ENCODE measurements around the gene APH1B. TPM values are rescaled to one million over a fixed set of nuclear protein-coding genes. Genes with fewer than 3 reads are reported as not detected.

APH1B gene
- total RNA-seq, 1 experiment from 2014 or later = 14.0 TPM

DNA sequence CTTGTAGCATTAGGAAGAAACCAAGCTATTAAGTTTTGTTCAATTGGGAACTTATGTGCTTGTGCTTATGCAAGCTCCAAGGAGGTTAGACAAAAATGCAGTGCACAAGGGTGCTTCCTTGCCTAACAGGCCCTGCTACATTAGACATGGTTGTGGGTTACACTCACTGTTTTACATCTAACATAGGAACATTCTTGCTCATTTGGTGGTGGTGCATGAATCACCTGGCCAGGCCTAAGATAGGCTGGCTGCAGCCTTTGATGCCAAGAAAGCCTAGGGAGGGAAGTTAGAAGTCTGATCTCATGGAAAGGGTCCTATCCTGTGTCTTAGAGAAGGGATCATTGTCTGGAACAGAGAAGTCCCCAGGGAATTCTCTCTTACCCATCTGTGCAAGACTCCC is 60.8 kb downstream of the APH1B start:
- Histone ChIP-seq H3K9me3 (ENCODE audit: control insufficient read depth, insufficient read depth, low read depth, low read length) (no peaks in the 10 kb centered on the region), H3K27ac (ENCODE audit: low read length) (no peak overlapping the region), H3K4me3 (ENCODE audit: low read depth in 2 of 2, low read length in 2 of 2) (no peak overlapping the region), H3K36me3 (ENCODE audit: control insufficient read depth, insufficient read depth, low read length) (no peaks in the 10 kb centered on the region), H3K4me1 (ENCODE audit: control insufficient read depth, insufficient read depth, low read length) (no peaks in the 10 kb centered on the region), H3K27me3 (ENCODE audit: control insufficient read depth, insufficient read depth, low read length) (peaks cover 9% of the 10 kb centered on the region)
- DNase-seq (ENCODE audit: low read depth, low spot score) = no peak
- BruUV-seq (replicated peaks) = no TSS peak
- ATAC-seq = no peak
- POLR2A ChIA-PET = no interaction called here
- TF ChIP-seq, protein P1, sequence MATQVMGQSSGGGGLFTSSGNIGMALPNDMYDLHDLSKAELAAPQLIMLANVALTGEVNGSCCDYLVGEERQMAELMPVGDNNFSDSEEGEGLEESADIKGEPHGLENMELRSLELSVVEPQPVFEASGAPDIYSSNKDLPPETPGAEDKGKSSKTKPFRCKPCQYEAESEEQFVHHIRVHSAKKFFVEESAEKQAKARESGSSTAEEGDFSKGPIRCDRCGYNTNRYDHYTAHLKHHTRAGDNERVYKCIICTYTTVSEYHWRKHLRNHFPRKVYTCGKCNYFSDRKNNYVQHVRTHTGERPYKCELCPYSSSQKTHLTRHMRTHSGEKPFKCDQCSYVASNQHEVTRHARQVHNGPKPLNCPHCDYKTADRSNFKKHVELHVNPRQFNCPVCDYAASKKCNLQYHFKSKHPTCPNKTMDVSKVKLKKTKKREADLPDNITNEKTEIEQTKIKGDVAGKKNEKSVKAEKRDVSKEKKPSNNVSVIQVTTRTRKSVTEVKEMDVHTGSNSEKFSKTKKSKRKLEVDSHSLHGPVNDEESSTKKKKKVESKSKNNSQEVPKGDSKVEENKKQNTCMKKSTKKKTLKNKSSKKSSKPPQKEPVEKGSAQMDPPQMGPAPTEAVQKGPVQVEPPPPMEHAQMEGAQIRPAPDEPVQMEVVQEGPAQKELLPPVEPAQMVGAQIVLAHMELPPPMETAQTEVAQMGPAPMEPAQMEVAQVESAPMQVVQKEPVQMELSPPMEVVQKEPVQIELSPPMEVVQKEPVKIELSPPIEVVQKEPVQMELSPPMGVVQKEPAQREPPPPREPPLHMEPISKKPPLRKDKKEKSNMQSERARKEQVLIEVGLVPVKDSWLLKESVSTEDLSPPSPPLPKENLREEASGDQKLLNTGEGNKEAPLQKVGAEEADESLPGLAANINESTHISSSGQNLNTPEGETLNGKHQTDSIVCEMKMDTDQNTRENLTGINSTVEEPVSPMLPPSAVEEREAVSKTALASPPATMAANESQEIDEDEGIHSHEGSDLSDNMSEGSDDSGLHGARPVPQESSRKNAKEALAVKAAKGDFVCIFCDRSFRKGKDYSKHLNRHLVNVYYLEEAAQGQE (IDR thresholded peaks at IDR 0.05; ENCODE audit: insufficient read depth in 1 of 2, low read depth in 2 of 2, low read length in 1 of 2) = no peak
- no peak for TF ChIP-seq TCF7L2 (IDR thresholded peaks at IDR 0.05; ENCODE audit: low read depth, low read length)
- no peak for TF ChIP-seq SIN3A (IDR thresholded peaks at IDR 0.05; ENCODE audit: borderline replicate concordance, insufficient read depth, low read depth, low read length)
- no peak for TF ChIP-seq POLR2AphosphoS5 (IDR thresholded peaks at IDR 0.05; ENCODE audit: low read depth, low read length)
- TF ChIP-seq, protein P2, sequence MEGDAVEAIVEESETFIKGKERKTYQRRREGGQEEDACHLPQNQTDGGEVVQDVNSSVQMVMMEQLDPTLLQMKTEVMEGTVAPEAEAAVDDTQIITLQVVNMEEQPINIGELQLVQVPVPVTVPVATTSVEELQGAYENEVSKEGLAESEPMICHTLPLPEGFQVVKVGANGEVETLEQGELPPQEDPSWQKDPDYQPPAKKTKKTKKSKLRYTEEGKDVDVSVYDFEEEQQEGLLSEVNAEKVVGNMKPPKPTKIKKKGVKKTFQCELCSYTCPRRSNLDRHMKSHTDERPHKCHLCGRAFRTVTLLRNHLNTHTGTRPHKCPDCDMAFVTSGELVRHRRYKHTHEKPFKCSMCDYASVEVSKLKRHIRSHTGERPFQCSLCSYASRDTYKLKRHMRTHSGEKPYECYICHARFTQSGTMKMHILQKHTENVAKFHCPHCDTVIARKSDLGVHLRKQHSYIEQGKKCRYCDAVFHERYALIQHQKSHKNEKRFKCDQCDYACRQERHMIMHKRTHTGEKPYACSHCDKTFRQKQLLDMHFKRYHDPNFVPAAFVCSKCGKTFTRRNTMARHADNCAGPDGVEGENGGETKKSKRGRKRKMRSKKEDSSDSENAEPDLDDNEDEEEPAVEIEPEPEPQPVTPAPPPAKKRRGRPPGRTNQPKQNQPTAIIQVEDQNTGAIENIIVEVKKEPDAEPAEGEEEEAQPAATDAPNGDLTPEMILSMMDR (IDR thresholded peaks at IDR 0.05) = no peak
- CTCF ChIA-PET = no interaction called here
- intact Hi-C loops (cut with micrococcal nuclease; ENCODE audit: unreplicated experiment) (no loop called here), in situ Hi-C loops (cut with HindIII; ENCODE audit: low pct_unique_long_range_greater_than_20kb, low sequenced_read_pairs) (no loop called here)

DNA sequence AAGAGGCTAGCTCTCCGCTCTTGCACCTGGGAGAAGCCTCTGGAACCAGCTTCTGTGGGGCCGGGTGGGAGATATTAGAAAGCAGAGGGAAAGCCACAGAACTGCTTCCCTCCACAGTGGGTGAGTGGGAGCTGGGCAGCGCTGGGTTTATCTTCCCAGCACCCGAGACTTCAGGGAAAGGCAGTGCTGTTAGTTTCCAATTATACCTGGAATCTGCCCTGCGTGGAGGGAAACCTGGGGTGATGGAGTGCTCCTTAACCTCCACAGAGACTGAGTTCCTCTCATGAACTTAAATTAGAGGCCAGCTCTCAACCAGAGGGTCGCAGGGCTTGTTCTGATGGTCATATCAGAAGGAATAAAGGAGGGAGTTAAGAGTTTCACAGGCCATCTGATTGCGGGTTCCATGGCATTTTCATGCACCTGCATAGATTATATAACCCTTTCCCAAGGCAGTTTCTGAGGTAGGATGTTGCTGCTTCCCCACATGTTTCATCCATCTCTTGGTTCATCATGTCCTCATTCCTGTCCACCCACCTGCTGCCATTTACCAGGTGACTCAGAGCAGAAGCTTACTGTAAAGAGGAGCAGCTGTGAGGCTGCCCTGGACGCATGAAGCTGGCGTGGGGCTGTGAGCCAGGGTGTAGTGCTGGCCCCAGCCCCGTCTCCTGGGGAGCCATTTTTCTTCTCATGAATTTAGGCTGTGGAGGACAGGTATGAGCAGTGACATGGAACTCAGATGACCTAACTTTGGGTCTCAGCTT is 61.8 kb downstream of the APH1B start:
- H3K36me3 ChIP-seq (ENCODE audit: control insufficient read depth, insufficient read depth, low read length) = no peaks in the 10 kb centered on the region
- ChIA-PET POLR2A (no interaction called here), CTCF (no interaction called here)
- no peak overlapping the region for H3K4me3 ChIP-seq (ENCODE audit: low read depth in 2 of 2, low read length in 2 of 2)
- H3K27me3 ChIP-seq (ENCODE audit: control insufficient read depth, insufficient read depth, low read length) = peaks cover 10% of the 10 kb centered on the region
- TF ChIP-seq, protein P2 (IDR thresholded peaks at IDR 0.05) = no peak
- TF ChIP-seq SIN3A (IDR thresholded peaks at IDR 0.05; ENCODE audit: borderline replicate concordance, insufficient read depth, low read depth, low read length) = no peak
- TF ChIP-seq, protein P1 (IDR thresholded peaks at IDR 0.05; ENCODE audit: insufficient read depth in 1 of 2, low read depth in 2 of 2, low read length in 1 of 2) = no peak
- TF ChIP-seq TCF7L2 (IDR thresholded peaks at IDR 0.05; ENCODE audit: low read depth, low read length) = no peak
- no peak for TF ChIP-seq POLR2AphosphoS5 (IDR thresholded peaks at IDR 0.05; ENCODE audit: low read depth, low read length)
- no peaks in the 10 kb centered on the region for H3K4me1 ChIP-seq (ENCODE audit: control insufficient read depth, insufficient read depth, low read length)
- H3K9me3 ChIP-seq (ENCODE audit: control insufficient read depth, insufficient read depth, low read depth, low read length) = no peaks in the 10 kb centered on the region
- no TSS peak for BruUV-seq (replicated peaks)
- ATAC-seq (no peak), DNase-seq (ENCODE audit: low read depth, low spot score) (no peak)
- no peak overlapping the region for H3K27ac ChIP-seq (ENCODE audit: low read length)
- intact Hi-C loops (cut with micrococcal nuclease; ENCODE audit: unreplicated experiment) (no loop called here), in situ Hi-C loops (cut with HindIII; ENCODE audit: low pct_unique_long_range_greater_than_20kb, low sequenced_read_pairs) (no loop called here)

All from Panc1 (cell line).